ENCODE measurements around the gene PTPRN.

Gene PTPRN

DNA sequence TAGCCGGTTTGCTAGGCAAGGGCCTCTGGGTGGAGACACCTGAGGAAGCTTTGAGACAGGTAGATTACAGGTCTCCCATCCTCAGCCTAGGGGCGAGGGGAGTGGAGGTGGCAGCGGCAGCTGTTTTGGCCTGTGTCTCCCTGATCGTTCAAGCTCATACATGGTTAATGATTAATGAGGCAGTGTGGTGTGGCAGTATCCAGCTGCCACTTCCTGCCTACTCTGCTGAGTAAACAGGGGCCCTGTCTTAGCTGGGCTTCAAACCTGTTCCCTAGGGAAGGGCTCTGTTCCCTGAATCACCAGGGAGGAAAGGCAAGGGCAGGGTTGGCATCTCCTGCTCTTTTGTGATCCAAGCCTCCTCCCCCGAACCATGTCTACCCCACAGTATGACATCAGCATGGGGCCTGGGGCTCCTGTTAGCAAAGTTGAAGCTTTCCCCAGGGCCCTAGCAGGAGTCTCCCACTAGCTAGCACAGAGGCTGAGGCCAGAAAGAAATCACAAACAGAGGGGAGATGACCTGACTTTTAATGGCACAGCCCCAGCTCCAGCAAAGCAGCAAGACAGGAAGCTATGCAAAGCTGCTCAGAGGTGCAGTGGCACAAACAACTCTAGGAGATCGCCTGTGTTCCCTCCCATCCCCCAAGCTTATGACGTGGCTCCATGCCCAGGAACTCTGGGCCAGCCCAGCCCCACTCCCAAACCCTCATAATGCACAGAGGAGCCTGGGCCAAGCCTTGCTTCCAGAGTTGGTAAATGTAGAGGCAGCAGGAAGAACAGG lies 59.8 kb downstream of the PTPRN start:
- Histone ChIP-seq H3K27me3 (ENCODE audit: low read length) (no peaks in the 10 kb centered on the region), H4K20me1 (ENCODE audit: low read depth, low read length) (no peaks in the 10 kb centered on the region), H3K36me3 (ENCODE audit: low read length) (no peaks in the 10 kb centered on the region), H2AFZ (ENCODE audit: low read depth, low read length, severe bottlenecking) (no peak overlapping the region), H3K9me3 (ENCODE audit: insufficient read depth, low read length) (no peaks in the 10 kb centered on the region), H3K4me2 (ENCODE audit: low read depth, low read length, poor library complexity, severe bottlenecking) (peak overlapping the region; percentile 39), H3F3A (ENCODE audit: insufficient read depth) (peaks cover 4% of the 10 kb centered on the region), H3K9ac (ENCODE audit: low read length) (peak overlapping the region; percentile 29; the same call in 1 of the 2 replicates), H3K4me3 (ENCODE audit: insufficient read depth, low read length, poor library complexity, severe bottlenecking) (no peak overlapping the region), H3K27ac (ENCODE audit: low read depth, low read length) (peak overlapping the region; percentile 66), H3K79me2 (ENCODE audit: insufficient read depth, low read length) (peaks cover 20% of the 10 kb centered on the region; the same call in 1 of the 2 replicates), H3K9me2 (replicated peaks; ENCODE audit: insufficient read depth, low read length) (no peaks in the 10 kb centered on the region)
- TF ChIP-seq, protein P1, sequence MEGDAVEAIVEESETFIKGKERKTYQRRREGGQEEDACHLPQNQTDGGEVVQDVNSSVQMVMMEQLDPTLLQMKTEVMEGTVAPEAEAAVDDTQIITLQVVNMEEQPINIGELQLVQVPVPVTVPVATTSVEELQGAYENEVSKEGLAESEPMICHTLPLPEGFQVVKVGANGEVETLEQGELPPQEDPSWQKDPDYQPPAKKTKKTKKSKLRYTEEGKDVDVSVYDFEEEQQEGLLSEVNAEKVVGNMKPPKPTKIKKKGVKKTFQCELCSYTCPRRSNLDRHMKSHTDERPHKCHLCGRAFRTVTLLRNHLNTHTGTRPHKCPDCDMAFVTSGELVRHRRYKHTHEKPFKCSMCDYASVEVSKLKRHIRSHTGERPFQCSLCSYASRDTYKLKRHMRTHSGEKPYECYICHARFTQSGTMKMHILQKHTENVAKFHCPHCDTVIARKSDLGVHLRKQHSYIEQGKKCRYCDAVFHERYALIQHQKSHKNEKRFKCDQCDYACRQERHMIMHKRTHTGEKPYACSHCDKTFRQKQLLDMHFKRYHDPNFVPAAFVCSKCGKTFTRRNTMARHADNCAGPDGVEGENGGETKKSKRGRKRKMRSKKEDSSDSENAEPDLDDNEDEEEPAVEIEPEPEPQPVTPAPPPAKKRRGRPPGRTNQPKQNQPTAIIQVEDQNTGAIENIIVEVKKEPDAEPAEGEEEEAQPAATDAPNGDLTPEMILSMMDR (IDR thresholded peaks at IDR 0.05; ENCODE audit: insufficient read depth, low read length, poor library complexity, severe bottlenecking), result no peak
- TF ChIP-seq EZH2phosphoT487 (conservative IDR thresholded peaks at IDR 0.05; ENCODE audit: low read length), result no peak

DNA sequence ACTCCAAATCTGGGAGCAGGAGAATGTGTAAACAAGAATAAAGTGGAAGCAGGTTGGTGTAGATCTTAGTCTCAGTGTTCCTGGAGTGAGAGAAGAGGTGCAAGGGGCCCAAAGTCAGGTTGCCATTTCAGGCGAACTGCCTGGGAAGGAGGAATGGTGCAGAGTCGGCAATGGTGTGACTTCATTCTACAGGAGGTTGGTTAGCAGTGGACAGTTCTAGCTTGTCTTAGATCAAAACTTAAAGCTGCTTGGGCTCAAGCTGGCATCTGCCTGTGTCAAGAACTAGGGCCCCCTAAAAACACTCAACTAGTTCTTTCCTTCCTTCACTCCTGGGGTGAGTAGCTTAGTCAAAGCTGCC lies 60.4 kb downstream of the PTPRN start:
- H3K79me2 ChIP-seq (ENCODE audit: insufficient read depth, low read length), result peaks cover 20% of the 10 kb centered on the region; the same call in 1 of the 2 replicates
- no peak overlapping the region for H3K4me3 ChIP-seq (ENCODE audit: insufficient read depth, low read length, poor library complexity, severe bottlenecking)
- no peaks in the 10 kb centered on the region for H3K9me2 ChIP-seq (replicated peaks; ENCODE audit: insufficient read depth, low read length)
- peak overlapping the region; percentile 66 for H3K27ac ChIP-seq (ENCODE audit: low read depth, low read length)
- H2AFZ ChIP-seq (ENCODE audit: low read depth, low read length, severe bottlenecking), result no peak overlapping the region
- H3K9me3 ChIP-seq (ENCODE audit: insufficient read depth, low read length), result no peaks in the 10 kb centered on the region
- TF ChIP-seq, protein P1 (IDR thresholded peaks at IDR 0.05; ENCODE audit: insufficient read depth, low read length, poor library complexity, severe bottlenecking), result no peak
- TF ChIP-seq EZH2phosphoT487 (conservative IDR thresholded peaks at IDR 0.05; ENCODE audit: low read length), result no peak
- H3K27me3 ChIP-seq (ENCODE audit: low read length), result no peaks in the 10 kb centered on the region
- no peaks in the 10 kb centered on the region for H4K20me1 ChIP-seq (ENCODE audit: low read depth, low read length)
- H3K4me2 ChIP-seq (ENCODE audit: low read depth, low read length, poor library complexity, severe bottlenecking), result peak overlapping the region; percentile 39
- peaks cover 3% of the 10 kb centered on the region; the same call in 1 of the 2 replicates for H3F3A ChIP-seq (ENCODE audit: insufficient read depth)
- no peaks in the 10 kb centered on the region for H3K36me3 ChIP-seq (ENCODE audit: low read length)
- peak overlapping the region; percentile 29; the same call in 1 of the 2 replicates for H3K9ac ChIP-seq (ENCODE audit: low read length)

DNA sequence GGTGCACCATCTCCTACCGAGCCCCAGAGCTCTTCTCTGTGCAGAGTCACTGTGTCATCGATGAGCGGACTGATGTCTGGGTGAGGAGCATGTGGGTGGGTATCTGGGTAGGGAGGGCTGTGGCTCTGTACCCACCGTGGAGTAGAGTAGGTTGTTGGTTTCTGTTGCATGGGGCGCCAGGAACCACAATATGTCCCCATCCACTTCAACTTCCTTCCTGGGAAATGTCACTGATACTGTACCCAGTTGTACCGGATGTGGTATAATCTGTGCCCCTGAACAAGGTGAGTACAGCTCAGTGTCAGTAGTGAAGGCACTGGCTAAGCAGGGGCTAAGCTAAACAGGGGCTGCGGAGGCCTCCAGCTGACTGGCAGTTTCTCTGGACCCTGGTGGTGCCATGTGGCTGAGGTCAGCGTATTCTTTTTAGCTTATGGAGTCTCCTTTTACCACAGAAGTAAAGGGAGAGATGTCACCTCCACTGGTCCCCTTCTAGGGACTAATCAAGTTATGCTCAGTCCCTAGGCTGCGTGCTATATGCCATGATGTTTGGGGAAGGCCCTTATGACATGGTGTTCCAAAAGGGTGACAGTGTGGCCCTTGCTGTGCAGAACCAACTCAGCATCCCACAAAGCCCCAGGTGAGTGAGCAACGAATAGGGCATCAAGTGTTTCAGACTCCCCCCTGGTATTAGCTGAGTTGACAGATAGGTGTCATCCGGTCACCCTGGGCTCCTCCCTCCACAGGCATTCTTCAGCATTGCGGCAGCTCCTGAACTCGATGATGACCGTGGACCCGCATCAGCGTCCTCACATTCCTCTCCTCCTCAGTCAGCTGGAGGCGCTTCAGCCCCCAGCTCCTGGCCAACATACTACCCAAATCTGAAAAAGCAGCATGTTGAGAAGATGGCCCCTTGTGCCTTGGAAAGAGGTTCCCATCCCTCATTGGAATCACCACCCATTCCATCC lies 61.2 kb downstream of the PTPRN start:
- Histone ChIP-seq H3K4me2 (ENCODE audit: low read depth, low read length, poor library complexity, severe bottlenecking) (no peak overlapping the region), H3F3A (ENCODE audit: insufficient read depth) (peaks cover 3% of the 10 kb centered on the region; the same call in 1 of the 2 replicates), H4K20me1 (ENCODE audit: low read depth, low read length) (no peaks in the 10 kb centered on the region), H3K9me3 (ENCODE audit: insufficient read depth, low read length) (no peaks in the 10 kb centered on the region), H2AFZ (ENCODE audit: low read depth, low read length, severe bottlenecking) (no peak overlapping the region), H3K9ac (ENCODE audit: low read length) (no peak overlapping the region), H3K27me3 (ENCODE audit: low read length) (no peaks in the 10 kb centered on the region), H3K4me3 (ENCODE audit: insufficient read depth, low read length, poor library complexity, severe bottlenecking) (no peak overlapping the region), H3K79me2 (ENCODE audit: insufficient read depth, low read length) (peaks cover 15% of the 10 kb centered on the region; the same call in 1 of the 2 replicates), H3K9me2 (replicated peaks; ENCODE audit: insufficient read depth, low read length) (no peaks in the 10 kb centered on the region), H3K36me3 (ENCODE audit: low read length) (no peaks in the 10 kb centered on the region), H3K27ac (ENCODE audit: low read depth, low read length) (peak overlapping the region; percentile 32; the same call in 1 of the 2 replicates)
- no peak for TF ChIP-seq EZH2phosphoT487 (conservative IDR thresholded peaks at IDR 0.05; ENCODE audit: low read length)
- TF ChIP-seq, protein P1 (IDR thresholded peaks at IDR 0.05; ENCODE audit: insufficient read depth, low read length, poor library complexity, severe bottlenecking), result no peak
